Body of pancreas (tissue), 4 donors: ENCODE data around the gene NT5C2. TPM values are rescaled to one million over a fixed set of nuclear protein-coding genes. Genes with fewer than 3 reads are reported as not detected.

ENCODE experiments used
- ATAC-seq: fragments of 150-250 bp; one replicate; pipeline ENCODE4 v1.9.1; 2016
- DNase-seq, 4 donors: peaks; one replicate each; pipeline ENCODE4 v3.0.0-alpha.2; 2019
- H3K27ac ChIP-seq, 4 donors: fragments of 200-600 bp; sonication (generic); 1 replicate in 3 of 4; 2 replicates in 1 of 4; pipeline versions ENCODE4 v1.5.1 to v1.6.1; 2016 to 2019; ENCODE audit warnings: mild to moderate bottlenecking in 1 of 4, mixed read lengths in 1 of 4, moderate library complexity in 1 of 4
- H3K27me3 ChIP-seq, 2 donors: fragments of 200-600 bp; sonication (generic); one replicate each; pipeline ENCODE4 v1.6.0; 2016; ENCODE audit warnings: mild to moderate bottlenecking in 1 of 2
- H3K36me3 ChIP-seq, 2 donors: fragments of 200-600 bp; sonication (generic); replicated peaks in 1 of 2; 2 replicates each; pipeline ENCODE4 v1.5.1; 2016; ENCODE audit warnings: low read depth in 2 of 2; ENCODE audit not compliant: insufficient read depth in 1 of 2
- H3K4me1 ChIP-seq: fragments of 200-600 bp; sonication (generic); one replicate; pipeline ENCODE4 v1.6.0; 2016
- H3K4me3 ChIP-seq, 2 donors: fragments of 200-600 bp; sonication (generic); 1 replicate in 1 of 2; 2 replicates in 1 of 2; pipeline ENCODE4 v1.5.1; 2016 to 2019
- H3K9me3 ChIP-seq, 3 donors: fragments of 200-600 bp; sonication (generic); 1 replicate in 2 of 3; 2 replicates in 1 of 3; pipeline ENCODE4 v1.5.1; 2016
- POLR2A ChIP-seq, 3 donors: fragments of 450-650 bp; IDR thresholded peaks; one replicate each; pipeline ENCODE4 v1.6.1; 2016; ENCODE audit warnings: antibody characterized with exemption in 3 of 3, mild to moderate bottlenecking in 2 of 3
- WGBS, 2 donors: methylation state at CpG; one replicate each; pipeline ENCODE4 v1.1.5; 2017; 5-methylcytosine and 5-hydroxymethylcytosine counted together
- intact Hi-C: fragments of 100-400 bp; cut with DNase I; formaldehyde crosslinking; loops from one replicate; pipeline ENCODE4 v1.15.1; 2023
- total RNA-seq, 2 donors: library from RNA; depleted of rRNA; stranded (reverse); fragments of >200 nt; gene quantifications; one replicate each; pipeline ENCODE4 v1.1.0, GENCODE V29; 2016
- TF ChIP-seq, protein P1 (sequence below), 7 experiments: fragments of 450-650 bp in 4 of 7; fragments of 200-600 bp in 3 of 7; sonication (generic) in 3 of 7; IDR thresholded peaks; one replicate each; pipeline ENCODE4 v1.5.1; 2016 to 2019; ENCODE audit warnings: antibody characterized with exemption in 7 of 7

Gene NT5C2
- total RNA-seq, 2 donors from 2014 or later = 32.0 to 43.1 TPM

DNA sequence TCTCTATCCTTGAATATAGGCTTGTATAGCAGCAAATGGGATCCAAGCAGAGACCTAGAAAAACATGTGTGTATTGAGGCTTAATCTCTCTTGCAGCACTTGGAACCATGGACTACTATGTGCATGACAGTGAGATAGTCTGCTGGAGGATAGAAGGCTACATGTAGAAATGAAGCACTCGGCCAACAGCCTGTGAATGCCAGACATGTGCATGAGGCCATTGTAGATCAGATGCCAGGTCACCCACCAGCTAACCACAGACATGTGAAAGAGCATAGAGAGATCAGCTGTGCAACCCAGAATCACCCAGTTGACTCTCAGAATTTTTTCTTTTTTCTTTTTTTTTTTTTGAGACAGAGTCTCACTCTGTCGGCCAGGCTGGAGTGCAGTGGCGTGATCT, 90.9 kb downstream of the NT5C2 start:
- no peaks in the 10 kb centered on the region for H3K27me3 ChIP-seq
- intact Hi-C loops = no loop called here
- no peaks in the 10 kb centered on the region for H3K9me3 ChIP-seq
- ATAC-seq (no peak), DNase-seq (no peak)
- no peak overlapping the region for H3K4me3 ChIP-seq
- TF ChIP-seq, protein P1, sequence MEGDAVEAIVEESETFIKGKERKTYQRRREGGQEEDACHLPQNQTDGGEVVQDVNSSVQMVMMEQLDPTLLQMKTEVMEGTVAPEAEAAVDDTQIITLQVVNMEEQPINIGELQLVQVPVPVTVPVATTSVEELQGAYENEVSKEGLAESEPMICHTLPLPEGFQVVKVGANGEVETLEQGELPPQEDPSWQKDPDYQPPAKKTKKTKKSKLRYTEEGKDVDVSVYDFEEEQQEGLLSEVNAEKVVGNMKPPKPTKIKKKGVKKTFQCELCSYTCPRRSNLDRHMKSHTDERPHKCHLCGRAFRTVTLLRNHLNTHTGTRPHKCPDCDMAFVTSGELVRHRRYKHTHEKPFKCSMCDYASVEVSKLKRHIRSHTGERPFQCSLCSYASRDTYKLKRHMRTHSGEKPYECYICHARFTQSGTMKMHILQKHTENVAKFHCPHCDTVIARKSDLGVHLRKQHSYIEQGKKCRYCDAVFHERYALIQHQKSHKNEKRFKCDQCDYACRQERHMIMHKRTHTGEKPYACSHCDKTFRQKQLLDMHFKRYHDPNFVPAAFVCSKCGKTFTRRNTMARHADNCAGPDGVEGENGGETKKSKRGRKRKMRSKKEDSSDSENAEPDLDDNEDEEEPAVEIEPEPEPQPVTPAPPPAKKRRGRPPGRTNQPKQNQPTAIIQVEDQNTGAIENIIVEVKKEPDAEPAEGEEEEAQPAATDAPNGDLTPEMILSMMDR (IDR thresholded peaks at IDR 0.05) = no peak
- TF ChIP-seq POLR2A (IDR thresholded peaks at IDR 0.05) = no peak
- WGBS, 2 donors = 89 to 92% methylated on average over 3 of the region's 3 CpGs
- H3K27ac ChIP-seq = no peak overlapping the region
- H3K4me1 ChIP-seq = no peaks in the 10 kb centered on the region
- H3K36me3 ChIP-seq = peaks cover 8 to 27% of the 10 kb centered on the region in 2 donors

DNA sequence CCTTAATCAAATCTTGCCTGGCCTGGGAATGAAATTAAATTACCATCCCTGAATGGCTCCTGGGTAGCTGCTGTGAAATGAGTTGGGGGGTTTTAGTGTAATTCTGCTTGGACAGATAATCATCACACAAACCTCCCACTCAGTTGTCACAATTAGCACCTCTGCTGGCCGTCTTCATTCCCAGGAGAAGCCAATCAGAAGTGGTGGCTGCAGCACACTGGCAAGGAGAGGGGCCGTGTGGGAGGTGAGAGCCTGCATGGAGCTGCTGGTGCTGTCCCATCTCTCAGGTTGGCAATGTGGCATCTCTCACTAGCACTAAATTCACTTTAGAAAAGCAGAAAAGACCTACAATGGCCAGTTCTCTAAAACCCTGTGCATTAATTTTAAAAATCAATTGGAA, 92.5 kb downstream of the NT5C2 start:
- ATAC-seq = no peak
- H3K27ac ChIP-seq = no peak overlapping the region
- no peaks in the 10 kb centered on the region for H3K4me1 ChIP-seq
- H3K27me3 ChIP-seq = no peaks in the 10 kb centered on the region
- no peaks in the 10 kb centered on the region for H3K9me3 ChIP-seq
- DNase-seq = no peak
- TF ChIP-seq, protein P1 (IDR thresholded peaks at IDR 0.05) = no peak
- TF ChIP-seq POLR2A (IDR thresholded peaks at IDR 0.05) = no peak
- 79 to 96% methylated on average over 2 of the region's 2 CpGs for WGBS, 2 donors
- intact Hi-C loops = no loop called here
- H3K4me3 ChIP-seq = no peak overlapping the region
- peaks cover 8 to 27% of the 10 kb centered on the region in 2 donors for H3K36me3 ChIP-seq

DNA sequence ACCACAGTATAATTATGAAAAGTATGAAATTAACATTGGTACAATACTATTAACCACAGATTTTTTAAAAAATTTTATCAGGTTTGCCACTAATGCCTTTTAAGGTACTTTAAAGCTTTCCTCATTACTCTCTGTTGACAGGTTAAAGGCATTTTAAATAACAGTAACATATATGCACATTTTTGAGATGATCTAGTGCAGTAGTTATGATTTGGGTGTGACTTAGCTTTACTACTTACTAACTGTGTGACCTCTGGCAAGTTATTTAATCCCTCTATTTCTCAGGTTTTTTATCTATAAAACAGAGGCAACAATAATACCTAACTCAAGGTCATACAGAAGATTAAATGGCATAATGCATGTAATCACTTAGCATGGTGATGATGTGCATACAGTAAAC, 94.8 kb downstream of the NT5C2 start:
- intact Hi-C loops = no loop called here
- ATAC-seq = no peak
- H3K27me3 ChIP-seq = no peaks in the 10 kb centered on the region
- H3K36me3 ChIP-seq = peaks cover 8 to 31% of the 10 kb centered on the region in 2 donors
- H3K4me3 ChIP-seq = no peak overlapping the region
- TF ChIP-seq, protein P1 (IDR thresholded peaks at IDR 0.05) = no peak
- no peak for TF ChIP-seq POLR2A (IDR thresholded peaks at IDR 0.05)
- H3K27ac ChIP-seq = no peak overlapping the region
- no peaks in the 10 kb centered on the region for H3K9me3 ChIP-seq
- no peak for DNase-seq
- H3K4me1 ChIP-seq = no peaks in the 10 kb centered on the region

DNA sequence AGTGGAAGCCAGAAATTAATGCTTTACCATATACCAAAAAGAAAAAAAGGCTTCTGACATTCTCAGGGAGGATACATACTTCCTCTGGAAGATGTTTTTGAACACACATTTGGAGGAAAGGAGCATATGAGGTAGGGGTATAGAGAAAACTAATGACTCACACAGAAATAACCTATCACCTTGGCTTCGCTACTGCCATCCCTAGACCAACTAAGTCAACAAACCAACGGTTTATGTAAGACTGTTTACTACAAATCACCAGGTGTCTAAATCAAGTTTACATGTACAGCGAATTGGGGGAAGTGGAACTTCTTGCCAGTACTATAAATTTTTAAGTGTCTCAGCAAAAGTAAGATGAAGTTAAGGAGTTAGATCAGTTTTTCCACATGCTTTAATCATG, 96.9 kb downstream of the NT5C2 start:
- 56 to 61% methylated on average over 3 of the region's 3 CpGs for WGBS, 2 donors
- no peaks in the 10 kb centered on the region for H3K27me3 ChIP-seq
- no peak for ATAC-seq
- TF ChIP-seq POLR2A (IDR thresholded peaks at IDR 0.05) = no peak
- TF ChIP-seq, protein P1 (IDR thresholded peaks at IDR 0.05) = no peak
- H3K9me3 ChIP-seq = no peaks in the 10 kb centered on the region
- intact Hi-C loops = no loop called here
- H3K4me3 ChIP-seq = no peak overlapping the region
- no peaks in the 10 kb centered on the region for H3K4me1 ChIP-seq
- DNase-seq = no peak
- H3K27ac ChIP-seq = no peak overlapping the region
- peaks cover 8 to 45% of the 10 kb centered on the region in 2 donors for H3K36me3 ChIP-seq

DNA sequence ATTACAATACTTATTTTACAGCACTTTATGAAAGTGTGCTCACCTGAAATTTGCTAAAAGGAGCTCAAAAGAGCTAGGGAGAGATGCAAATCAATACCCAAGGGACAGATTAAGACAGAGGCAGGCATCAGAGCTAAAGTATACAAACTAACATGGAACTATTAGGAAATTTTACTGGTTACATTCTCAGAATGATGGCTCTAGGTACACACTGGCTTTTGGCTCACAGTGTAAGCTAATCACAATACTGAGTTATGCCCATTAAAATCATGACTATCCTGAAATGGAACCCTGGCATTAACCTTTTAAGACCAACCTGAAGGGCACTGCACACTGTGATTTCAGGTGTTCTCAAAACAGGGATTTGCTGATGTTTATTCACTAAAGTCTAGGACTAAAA, 98.1 kb downstream of the NT5C2 start:
- intact Hi-C loops = no loop called here
- no peak for TF ChIP-seq POLR2A (IDR thresholded peaks at IDR 0.05)
- TF ChIP-seq, protein P1 (IDR thresholded peaks at IDR 0.05) = no peak
- no peak overlapping the region for H3K27ac ChIP-seq
- ATAC-seq (no peak), DNase-seq (no peak)
- H3K9me3 ChIP-seq = no peaks in the 10 kb centered on the region
- no peaks in the 10 kb centered on the region for H3K27me3 ChIP-seq
- peaks cover 7 to 54% of the 10 kb centered on the region in 2 donors for H3K36me3 ChIP-seq
- H3K4me1 ChIP-seq = no peaks in the 10 kb centered on the region
- H3K4me3 ChIP-seq = no peak overlapping the region
